ENCODE results near the gene UHRF1.
"Not testable (repeated sequence)": the region's sequence is repeated elsewhere in the genome, so short reads cannot be mapped to it uniquely, and the experiment has no call there.

The UHRF1 gene

DNA sequence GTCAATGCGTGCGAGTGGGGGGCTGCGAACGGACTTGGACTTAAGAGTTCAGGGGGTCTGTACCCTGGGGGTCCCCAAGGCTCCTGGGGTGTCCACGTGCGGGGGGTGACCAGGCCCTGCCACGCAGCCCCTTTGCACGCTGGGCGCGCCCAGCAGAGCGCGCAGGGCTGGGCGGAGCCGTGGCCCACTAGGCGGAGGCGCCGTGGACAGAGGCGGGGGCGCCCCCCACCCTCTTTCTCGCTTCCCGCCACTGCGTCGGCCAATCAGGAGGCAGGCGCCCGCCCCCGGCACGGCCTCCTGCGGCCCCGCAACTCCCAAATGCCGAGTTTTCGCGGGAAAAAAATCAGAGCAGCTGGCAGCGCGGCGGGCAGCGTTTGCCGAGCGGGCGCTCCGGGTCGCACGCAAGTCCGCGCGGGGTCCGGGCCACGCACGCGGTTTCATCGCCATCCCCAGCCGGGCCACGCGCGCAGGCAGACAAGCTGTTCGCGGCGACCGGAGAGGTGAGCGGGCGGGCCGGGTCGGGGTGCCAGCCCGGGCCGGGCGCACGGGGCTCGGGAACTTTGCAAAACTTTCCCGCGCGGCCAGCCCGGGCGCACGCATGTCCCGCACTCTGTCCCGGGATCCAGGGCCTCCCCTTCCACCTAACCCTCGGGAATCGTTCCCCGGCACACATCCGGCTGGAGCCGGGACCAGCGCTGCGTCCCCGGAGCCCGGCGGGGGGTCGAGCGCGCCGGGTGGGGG lies at the start of gene UHRF1:
Gene UHRF1 (plus strand): TSS at position 346 of the 741 bp plus-strand sequence. CDS start 1,385 bp downstream, outside the sequence.
- in situ Hi-C loops (cut with MboI; ENCODE audit: low sequenced_read_pairs) = no loop called here

DNA sequence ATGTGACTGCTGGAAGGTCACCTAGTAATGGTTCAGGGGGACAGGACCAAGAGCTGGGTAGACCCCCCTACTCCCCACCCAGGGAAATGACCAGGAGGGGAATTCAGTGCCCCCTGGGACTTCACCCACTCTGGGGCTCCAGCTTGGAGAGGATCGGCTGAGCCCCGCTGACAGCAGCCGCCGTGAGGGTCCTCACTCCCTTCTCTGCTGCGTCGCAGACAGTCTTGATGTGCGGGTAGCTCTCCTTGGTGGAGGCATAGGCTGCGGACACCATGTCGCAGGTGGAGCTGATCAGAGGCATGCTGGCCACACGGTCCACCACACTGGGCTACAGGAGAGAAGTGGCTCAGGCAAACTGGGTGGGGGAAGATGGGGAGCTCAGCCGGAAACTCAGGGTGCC lies 49.6 kb upstream of the UHRF1 start:
- in situ Hi-C loops (cut with MboI; ENCODE audit: low sequenced_read_pairs) = no loop called here

DNA sequence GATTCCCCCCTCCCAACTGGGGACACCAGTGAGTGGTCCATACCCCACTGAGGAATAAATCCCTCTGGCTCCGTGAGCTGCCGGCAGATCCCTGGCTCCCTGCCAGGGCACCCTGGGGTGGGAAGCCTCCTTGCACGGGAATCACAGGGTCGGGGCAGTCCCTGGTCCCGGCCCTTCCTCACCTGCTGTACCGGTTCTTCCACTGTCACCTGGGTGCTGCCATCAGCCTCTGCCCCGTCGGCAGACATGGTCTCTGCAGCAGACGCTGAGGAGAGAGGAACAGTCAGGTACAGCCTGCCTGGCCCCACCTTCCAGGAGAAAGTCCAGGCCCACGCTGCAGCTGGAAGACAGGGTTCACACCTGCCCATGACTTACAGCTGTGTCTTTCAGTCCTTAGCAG lies 48.2 kb upstream of the UHRF1 start:
- in situ Hi-C loops (cut with MboI; ENCODE audit: low sequenced_read_pairs) = no loop called here

DNA sequence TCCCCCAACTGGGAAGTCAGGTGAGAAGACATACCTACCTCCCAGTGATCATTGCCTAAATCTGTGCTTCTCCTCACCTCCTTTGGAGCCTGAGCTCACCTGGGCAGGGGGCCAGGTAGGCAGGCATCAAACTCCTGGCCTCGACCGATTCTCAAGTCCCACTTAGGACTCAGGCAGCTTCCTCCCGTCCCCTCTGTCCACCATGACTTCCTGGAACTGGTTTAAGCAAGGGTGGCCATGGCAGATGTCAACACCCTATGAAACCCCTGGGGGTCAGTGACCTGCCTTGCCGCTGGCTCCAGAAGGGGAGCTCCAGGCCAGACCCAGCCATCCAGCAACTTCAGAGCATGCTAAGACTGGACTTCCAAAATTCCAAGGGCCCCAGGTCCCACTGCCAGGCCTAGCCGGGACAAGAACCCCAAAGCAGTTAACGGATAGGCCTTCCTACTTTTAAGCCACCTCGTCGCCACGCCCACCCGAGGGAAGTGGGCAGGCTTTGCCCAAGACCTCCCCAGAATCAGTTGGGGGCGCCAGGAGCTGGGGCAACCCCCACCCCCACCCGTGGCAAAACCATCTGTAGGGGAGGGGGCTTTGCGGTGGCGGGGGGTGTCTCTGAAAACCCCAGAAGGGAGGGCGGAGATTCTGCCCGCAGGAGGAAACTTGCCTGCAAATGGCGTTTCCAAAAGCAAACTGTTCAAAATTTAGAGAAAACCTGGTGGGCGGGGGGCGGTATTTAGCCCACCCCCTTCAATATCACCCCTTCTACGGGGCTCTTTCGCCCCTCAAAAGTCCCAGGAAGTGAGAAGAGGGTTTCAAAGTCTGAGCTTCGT lies 42.5 kb upstream of the UHRF1 start:
- in situ Hi-C loops (cut with MboI; ENCODE audit: low sequenced_read_pairs) = no loop called here

DNA sequence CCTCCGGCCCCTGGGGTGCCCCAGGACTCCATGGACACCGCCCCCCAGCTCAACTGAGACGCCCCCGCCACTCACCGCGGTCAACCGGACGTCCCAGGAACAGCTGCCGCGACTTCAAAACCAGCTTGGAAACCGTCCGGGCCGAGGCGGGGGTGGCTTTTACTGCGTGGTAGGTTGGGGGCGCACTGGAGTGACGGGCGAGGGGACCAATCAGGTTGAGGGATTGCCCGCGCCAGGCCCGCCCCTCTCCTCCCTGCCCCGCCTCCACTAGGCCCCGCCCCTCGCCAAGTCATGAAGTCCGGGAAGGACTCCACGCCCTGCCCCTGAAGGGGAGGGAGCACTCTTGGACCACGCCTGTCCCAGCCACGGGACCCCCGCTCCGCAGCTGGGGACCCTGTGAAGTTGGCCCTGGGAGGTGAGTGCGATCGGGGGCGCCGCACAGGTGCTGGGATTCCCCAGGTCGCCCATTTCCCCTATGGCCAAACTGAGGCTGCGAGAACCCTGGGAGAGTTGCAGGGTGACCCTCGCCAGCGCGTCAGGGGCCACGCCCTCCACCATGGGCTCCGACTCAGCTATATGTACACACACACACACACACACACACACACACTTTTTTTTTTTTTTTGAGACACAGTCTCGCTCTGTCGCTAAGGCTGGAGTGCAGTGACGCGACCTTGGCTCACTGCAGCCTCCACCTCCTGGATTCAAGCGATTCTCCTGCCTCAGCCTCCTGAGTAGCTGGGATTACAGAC lies 41.6 kb upstream of the UHRF1 start, which contains the start of gene PLIN3:
Gene PLIN3 (minus strand): TSS at position 134 of the 752 bp plus-strand sequence. CDS start 6,273 bp downstream, outside the sequence.
- in situ Hi-C loops (cut with MboI; ENCODE audit: low sequenced_read_pairs) = no loop called here

DNA sequence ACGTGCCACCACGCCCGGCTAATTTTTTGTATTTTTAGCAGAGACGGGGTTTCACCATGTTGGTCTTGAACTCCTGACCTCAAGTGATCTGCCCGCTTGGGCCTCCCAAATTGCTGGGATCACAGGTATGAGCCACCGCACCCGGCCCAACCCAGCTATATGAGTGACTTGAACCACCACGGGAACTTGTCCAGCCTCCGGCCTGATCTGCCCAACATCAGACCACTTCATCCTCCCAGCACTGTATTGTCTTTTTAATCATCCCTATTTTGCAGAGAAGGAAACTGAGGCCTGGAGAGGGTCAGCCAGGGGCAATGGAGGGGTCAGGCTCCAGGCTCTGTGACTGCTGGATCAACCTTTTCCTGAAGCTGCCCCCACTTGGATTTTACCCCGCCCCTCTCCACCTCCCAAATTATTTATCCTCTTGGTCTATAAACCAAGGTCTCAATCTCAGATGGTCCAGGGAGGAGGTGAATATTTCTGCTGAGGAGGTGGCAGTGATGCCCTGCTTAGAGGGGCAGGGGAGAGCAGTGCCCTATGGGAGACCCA lies 40.9 kb upstream of the UHRF1 start:
- in situ Hi-C loops (cut with MboI; ENCODE audit: low sequenced_read_pairs) = no loop called here

DNA sequence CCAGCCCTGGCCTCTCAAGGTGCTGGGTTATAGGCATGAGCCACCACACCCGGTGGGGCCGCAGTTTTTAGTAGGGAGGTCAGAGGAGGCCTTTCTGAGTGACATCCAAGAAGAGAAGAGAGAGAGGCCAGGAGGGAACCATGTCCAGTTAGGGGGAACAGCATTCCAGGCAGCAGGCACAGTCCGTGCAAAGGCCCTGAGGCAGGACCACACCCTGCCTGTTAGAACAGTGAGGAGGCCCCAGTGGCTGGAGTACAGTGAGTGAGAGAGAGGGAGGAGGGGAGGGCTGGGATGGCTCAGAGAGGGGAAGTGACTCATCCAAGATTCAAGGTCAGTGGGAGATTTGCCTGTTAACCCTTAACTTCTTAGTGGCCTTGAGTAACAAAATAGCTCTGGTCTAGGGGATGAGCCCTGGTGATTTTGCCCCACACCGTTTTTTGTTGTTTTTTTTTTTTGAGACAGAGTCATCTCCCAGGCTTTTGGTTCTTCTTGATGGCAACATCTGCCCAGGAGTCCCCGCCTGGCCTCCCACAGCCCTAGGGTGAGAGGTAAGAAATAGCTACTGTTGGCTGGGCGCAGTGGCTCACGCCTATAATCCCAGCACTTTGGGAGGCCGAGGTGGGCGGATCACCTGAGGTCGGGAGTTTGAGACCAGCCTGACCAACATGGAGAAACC lies 39.1 kb upstream of the UHRF1 start:
- in situ Hi-C loops (cut with MboI; ENCODE audit: low sequenced_read_pairs) = no loop called here

DNA sequence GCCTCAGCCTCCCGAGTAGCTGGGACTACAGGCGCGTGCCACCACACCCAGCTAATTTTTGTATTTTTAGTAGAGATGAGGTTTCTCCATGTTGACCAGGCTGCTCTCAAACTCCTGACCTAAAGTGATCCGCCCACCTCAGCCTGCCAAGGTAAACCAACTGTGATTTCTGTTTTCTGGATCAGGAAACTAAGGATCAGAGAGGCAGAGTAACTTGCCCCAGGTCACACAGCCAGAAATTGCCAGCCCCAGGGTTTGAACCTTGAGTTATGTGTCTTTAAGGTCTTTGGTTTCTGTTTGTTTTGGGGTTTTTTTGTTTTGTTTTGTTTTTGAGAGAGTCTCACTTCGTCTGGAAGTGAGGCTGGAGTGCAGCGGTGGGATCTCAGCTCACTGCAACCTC lies 37.6 kb upstream of the UHRF1 start:
- in situ Hi-C loops (cut with MboI; ENCODE audit: low sequenced_read_pairs) = no loop called here

DNA sequence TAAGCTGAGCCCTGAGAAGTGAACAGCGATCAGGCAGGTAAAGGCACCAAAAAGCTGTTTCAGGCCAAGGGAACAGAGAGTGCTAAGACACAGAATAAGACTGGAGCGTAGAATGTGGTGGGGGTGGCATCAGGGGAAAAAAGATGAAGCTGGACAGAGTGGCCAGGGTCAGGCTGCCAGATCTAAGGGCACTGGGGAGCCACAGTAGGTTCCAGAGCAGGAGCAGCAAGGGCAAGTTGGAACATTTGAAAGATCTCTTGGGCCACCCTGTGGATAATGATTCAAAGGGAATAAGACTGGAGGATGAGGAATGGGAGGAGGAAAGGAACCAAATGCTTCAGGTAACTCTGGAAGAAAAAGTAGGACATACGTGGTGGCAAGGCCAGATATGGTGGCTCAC lies 35.4 kb upstream of the UHRF1 start:
- in situ Hi-C loops (cut with MboI; ENCODE audit: low sequenced_read_pairs) = no loop called here

DNA sequence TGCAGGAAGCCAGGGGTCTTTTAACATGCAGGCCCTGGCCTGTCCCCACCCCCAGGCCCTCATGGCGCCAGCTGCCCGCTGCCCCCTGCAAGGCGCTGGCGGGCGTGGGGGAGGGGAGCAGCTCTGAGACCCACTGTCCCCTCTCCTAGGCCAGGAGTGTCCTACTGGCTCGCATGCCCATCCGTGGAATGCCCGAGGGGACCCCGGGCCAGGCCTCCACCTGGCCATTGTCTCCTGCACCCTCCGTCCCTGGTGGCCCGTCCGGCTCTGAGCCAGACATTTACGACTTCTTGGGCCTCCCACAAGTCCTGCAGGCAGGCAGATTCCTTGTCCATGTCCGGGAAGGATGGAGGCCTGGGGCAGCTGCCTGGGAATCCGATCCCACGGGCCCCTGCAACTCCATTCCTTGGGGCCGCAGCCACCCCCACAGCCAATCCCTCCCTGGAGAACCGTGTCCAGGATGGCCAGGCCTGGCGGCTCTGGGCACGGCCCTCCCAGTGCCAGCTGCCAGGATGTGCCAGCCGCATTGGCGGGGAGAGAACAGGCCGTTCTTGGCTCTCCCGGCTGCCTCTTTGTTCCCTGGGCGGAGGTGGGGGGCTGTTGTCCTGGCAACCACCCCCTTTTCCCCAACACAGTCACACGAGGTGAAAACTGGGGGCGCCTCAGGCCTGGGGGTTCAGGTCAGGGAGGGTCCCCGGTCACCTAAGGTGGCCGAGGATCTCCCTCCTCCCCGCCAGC lies 31.4 kb upstream of the UHRF1 start:
- in situ Hi-C loops (cut with MboI; ENCODE audit: low sequenced_read_pairs) = no loop called here

DNA sequence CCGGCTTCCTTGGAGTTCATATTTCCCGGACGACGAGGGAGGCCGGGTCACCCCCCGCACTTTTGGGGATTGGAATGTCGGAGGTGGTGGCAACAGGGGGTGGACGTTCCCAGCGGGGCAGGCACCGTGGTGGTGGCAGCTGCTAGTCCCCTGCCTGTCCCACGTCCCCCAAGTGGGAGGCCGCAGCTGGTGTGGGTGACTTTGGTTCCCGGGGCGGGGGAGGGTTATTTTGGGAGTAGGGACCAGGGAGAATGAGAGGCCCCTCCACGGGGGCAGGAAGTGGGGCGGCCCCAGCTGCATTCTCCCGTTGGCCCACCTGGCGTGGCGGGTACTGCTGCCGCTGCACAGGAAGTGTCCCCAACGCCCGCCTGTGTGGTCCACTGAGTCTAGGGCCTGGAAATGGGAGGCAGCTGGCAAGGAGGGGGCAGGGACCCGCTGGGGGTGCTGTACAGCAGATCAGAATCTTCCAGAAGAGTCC lies 30.8 kb upstream of the UHRF1 start:
- in situ Hi-C loops (cut with MboI; ENCODE audit: low sequenced_read_pairs) = no loop called here

DNA sequence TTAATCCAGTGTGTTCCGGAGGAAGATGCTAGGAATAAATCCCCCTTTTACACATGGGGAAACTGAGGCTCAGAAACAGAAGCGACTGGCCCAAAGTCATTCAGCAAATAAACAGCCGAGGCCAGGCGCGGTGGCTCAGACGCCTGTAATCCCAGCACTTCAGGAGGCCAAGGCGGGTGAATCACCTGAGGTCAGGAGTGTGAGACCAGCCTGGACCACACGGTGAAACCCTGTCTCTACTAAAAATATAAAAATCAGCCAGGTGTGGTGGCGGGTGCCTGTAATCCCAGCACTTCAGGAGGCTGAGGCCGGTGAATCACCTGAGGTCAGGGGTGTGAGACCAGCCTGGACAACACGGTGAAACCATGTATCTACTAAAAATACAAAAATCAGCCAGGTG lies 30.3 kb upstream of the UHRF1 start:
- in situ Hi-C loops (cut with MboI; ENCODE audit: low sequenced_read_pairs) = no loop called here

DNA sequence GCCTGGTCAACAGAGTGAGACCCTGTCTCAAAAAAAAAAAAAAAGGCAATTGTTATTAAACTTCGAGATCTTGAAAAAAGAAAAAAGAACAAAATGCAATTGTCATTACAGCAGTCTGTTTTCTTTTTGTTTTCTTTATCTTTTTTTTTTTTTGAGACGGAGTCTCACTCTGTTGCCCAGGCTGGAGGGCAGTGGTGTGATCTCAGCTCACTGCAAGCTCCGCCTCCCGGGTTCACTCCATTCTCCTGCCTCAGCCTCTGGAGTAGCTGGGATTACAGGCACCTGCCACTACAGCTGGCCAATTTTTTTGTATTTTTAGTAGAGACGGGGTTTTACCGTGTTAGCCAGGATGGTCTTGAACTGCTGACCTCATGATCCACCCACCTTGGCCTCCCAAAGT lies 26.4 kb upstream of the UHRF1 start:
- in situ Hi-C loops (cut with MboI; ENCODE audit: low sequenced_read_pairs) = not testable (repeated sequence)

DNA sequence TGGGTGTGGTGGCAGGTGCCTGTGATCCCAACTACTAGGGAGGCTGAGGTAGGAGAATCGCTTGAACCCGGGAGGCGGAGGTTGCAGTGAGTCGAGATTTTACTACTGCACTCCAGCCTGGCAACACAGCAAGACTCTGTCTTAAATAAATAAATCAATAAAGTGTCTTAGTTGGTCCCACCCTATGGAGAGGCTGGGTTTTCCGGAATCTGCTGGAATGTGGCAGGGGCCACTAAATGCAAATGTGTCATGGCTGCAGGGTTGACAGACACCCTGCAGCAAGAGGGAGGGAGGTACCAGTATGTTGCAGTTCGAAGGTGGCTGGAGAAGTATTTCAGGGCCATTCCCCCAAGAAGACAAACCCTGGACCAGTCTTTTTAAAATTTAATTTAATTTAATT lies 24.3 kb upstream of the UHRF1 start:
- in situ Hi-C loops (cut with MboI; ENCODE audit: low sequenced_read_pairs) = not testable (repeated sequence)

DNA sequence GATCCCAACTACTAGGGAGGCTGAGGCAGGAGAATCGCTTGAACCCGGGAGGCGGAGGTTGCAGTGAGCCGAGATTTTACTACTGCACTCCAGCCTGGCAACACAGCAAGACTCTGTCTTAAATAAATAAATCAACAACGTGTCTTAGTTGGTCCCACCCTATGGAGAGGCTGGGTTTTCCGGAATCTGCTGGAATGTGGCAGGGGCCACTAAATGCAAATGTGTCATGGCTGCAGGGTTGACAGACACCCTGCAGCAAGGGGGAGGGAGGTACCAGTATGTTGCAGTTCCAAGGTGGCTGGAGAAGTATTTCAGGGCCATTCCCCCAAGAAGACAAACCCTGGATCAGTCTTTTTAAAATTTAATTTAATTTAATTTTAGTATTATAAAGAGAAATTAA lies 21.5 kb upstream of the UHRF1 start:
- in situ Hi-C loops (cut with MboI; ENCODE audit: low sequenced_read_pairs) = not testable (repeated sequence)

DNA sequence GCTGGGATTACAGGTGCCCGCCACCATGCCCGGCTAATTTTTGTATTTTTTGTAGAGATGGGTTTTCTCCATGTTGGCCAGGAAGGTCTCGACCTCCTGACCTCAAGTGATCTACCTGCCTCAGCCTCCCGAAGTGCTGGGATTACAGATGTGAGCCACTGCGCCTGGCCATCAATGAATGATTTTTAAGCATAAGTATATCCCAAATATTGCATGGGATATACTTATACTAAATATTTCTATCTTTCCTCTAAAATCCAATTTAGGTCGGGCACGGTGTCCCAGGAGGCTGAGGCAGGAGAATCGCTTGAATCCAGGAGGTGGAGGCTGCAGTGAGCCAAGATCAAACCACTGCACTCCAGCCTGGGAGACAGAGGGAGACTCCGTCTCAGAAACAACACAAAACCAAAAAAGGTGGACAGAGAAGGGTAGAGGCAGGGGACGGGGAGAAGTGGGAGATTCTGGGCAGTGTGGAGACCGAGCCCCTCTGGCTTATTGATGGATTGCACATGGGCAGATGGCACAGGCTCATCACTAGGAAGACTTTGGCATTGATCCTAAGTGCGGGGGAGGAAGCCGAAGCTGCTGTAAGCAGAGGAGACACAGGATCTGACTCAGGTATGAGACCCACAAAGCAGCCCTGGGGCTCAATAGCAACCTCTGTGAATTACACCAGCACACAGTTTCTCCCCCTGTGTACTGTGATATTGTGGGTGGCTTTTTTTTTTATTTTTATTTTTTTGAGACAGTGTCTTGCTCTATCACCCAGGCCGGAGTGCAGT lies 20.1 kb upstream of the UHRF1 start:
- in situ Hi-C loops (cut with MboI; ENCODE audit: low sequenced_read_pairs) = no loop called here

DNA sequence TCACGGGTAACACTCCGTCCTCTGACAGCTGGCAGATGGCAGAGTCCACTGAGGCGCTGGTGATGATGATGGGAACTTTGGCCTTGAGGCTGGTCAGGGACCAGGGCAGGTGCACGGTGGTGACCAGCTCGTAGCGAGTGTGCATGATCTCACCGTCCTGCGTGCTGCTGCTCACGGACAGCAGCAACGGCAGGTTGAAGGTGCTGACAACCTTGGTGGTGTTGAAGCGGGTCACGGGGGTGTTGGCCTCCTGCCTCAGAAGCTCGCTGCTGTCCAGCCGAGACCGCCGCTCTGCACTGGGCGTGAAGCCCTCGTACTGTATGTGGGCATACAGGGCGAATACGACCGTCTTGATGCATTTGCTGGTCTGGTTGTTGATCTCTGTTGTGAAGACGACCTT lies 18.2 kb upstream of the UHRF1 start:
- in situ Hi-C loops (cut with MboI; ENCODE audit: low sequenced_read_pairs) = no loop called here

DNA sequence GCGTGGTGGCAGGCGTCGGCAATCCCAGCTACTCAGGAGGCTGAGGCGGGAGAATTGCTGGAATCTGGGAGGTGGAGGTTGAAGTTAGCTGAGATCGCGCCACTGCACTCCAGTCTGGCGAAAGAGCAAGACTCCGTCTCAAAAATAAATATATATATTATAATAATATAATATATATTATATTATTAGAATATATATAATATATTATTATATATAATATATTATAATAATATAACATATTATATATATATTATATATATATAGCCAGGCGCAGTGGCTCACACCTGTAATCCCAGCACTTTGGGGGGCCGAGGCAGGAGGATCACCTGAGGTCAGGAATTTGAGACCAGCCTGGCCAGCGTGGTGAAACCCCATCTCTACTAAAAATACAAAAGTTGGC lies 16.3 kb upstream of the UHRF1 start:
- in situ Hi-C loops (cut with MboI; ENCODE audit: low sequenced_read_pairs) = not testable (repeated sequence)

DNA sequence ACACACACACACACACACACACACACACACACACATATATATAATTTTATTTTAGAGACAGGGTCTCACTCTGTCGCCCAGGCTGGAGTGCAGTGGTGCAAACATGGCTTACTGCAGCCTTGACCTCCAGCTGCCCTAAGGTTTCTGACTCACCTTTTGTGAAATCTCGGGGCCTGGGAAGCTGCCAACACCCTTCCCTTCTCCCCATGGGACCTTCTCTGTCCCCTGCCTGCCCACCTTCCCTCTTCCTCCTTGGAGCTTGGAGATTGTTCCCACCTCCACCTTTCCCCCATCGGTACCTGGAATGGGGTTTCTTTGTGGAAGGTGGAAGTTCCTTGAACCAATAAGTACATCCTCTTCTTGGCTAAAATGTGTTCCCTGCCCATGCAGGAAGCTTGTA lies 12.9 kb upstream of the UHRF1 start:
- in situ Hi-C loops (cut with MboI; ENCODE audit: low sequenced_read_pairs) = no loop called here

Measured in HL-60/S4 treated with phorbol 12-myristate 13-acetate at 8.2 ng/mL for 4 days and 3 days (cell line).